GM18498 (cell line): ENCODE measurements around the gene THBS2.
"Not testable (repeated sequence)": the region's sequence is repeated elsewhere in the genome, so short reads cannot be mapped to it uniquely, and the experiment has no call there.

Source experiments
- ATAC-seq: cut with Tn5 transposase; IDR thresholded peaks from one replicate; pipeline ENCODE4 v1.9.1; 2021; ENCODE audit warnings: mild to moderate bottlenecking, moderate library complexity; ENCODE audit not compliant: unreplicated experiment

Gene THBS2

DNA sequence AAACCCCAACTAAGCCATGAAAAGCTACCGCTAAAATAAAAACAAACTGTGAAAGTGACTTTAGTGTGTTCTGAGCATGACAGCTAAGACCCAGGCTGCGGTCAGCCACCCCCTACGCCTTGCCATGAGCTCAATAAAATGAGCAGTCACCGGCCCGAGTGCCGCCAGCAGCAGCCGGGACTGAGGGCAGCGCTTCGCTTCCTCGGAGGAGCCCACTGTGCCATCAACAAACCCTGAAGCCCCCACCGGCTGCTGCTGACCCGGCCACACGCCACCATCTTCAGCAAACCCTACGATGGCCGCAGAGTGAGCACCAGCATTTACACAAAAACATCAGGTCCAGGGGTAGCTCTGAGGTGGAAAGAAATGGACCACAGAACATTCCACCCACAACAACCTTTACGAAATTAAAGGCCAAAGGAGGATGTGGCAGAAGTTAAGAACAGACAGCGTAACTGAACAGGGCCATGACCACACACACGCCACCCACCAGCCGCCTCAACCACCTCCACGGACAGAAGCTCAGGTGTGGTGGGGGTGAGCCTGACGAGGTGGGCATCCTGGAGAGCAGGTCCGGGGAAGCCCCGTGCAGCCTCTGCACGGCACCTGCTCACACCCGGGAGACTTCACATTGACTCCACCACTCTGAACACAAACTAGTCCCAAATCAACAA lies 67.0 kb downstream of the THBS2 start:
- ATAC-seq: no peak

DNA sequence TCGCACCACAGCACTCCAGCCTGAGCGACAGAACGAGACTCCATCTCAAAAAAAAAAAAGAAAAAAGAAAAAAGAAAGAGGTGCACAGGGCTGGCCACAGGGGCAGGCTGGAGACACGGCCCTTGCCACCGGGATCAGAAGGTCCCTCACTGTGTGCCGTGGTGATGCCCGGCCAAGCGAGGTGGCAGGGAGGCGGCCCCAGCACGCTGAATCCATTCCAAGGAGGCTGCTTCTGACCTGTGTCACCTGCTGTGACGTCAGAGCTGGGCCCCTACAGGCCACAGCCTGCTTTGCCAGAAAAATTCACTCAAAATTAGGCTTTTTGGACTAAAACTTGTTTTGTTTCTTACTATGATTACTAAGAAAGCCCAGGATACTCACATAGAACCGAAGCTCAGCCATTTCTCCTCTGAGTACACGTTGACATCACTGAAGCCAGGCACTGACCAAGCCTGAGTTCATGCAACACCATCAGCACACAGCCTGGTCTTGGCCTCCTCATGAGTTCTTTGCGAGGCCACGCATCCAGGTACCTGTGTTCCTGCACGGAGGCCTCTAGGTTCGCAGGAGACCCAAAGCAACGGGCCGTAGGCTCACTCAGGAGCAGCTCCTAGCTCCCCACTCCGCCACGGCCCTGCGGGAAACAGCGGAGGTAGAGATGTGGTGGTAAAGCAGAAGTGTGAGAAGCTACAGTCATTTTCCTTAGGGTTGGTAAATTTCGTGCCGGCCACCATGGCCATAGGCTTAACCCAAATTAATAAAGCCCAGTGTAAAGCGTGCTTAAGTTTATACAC lies 67.8 kb downstream of the THBS2 start:
- ATAC-seq: no peak

DNA sequence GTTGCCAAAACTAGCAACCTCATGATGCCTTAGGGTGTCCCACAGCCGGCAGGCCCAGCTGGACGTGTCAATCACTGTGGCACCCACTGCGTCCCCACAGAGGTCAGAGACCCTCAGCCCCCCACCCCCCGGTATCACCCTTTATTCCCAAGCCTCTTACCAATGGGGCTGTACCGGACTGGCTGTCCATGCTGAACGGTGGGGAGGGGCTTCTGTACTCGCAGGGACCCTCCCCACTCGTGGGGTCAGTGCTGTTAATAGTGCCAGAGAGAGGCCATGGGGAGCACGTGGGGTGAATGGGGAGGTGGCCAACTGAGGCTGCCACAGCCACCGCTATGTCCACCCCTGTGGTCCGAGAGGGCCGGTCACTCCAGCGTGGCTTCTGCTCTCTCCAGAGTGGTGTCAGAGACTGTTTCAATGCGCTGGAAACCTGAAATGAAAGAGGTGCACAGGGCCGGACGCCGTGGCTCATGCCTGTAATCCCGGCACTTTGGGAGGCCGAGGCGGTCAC lies 68.6 kb downstream of the THBS2 start:
- no peak for ATAC-seq

DNA sequence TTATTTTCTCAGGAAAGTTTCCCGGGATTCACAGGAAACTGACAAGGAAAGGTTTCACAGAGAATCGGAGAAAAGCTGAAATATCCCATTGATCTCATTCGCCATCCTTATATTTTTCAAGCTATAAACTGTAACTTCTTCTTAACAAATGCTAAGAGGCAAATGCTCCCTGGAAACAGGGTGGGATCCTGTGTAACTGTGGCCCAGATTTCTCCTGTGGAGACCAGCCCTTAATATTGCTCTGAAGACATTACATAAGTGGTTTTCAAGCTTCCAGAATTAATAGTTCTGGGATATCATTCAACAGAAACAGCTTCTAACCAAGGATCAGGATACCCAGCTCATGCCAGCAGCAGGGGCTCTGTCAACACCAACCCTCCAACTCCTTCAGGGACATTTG lies 69.2 kb downstream of the THBS2 start:
- no peak for ATAC-seq

DNA sequence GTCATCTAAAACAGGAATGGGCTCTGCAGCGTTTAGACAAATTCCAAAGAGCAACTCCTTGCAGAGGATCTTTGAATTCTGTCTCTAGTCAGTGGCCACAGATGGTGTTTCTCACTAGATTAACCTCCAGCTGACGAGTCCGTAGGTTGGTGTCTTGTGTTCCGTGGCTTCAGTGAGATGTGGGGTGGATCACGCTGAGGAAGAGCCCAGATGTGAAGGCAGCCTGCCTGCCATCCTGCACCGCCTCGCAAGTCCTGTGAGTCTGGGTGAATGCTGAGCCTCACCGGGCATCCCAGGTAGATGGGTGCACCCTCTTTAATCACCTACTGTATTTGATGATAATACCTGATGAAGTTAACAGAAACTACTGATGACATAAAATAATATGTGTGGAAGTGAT lies 70.4 kb downstream of the THBS2 start:
- ATAC-seq: no peak

DNA sequence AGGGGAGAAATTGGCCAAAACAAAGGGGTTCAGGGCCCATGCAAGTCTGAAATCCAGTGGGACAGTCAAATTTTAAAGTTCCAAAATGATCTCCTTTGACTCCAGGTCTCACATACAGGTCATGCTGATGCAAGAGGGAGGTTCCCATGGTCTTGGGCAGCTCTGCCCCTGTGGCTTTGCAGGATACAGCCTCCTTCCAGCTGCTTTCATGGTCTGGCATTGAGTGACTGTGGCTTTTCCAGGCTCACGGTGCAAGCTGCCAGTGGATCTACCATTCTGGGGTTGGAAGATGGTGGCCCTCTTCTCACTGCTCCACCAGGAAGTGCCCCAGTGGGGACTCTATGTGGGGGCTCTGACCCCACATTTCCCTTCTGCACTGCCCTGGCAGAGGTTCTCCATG lies 73.8 kb downstream of the THBS2 start:
- not testable (repeated sequence) for ATAC-seq

DNA sequence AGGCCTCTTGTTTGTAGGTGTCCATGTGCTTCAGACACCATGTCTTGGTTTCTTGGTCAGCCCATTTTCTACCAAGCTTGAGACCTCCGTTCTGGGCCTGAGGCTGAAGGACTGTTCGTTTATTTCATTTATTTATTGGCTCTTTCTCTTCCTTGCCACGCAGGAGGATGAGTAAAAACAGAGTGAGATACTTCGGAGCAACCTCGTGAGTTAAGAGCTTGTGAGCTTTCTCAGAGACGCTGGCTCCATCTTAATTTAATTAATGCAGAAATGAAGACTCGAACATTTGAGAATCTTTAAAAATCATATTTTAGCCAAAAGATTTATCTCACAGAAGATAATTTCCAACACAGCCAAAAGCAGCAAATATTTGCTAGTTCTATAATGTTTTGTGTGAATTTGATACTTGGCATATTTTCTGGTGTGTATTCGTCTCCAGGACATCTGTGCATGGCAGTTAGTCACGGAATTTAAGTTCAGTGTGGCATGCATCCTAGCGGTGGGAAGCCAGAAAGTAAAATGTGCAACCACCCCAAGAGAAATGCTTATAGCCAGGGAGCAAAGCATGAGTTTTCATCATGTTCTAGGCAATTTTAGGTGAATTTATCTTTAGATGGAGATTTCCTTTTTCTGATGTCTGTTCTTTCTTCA lies 76.0 kb downstream of the THBS2 start:
- no peak for ATAC-seq

DNA sequence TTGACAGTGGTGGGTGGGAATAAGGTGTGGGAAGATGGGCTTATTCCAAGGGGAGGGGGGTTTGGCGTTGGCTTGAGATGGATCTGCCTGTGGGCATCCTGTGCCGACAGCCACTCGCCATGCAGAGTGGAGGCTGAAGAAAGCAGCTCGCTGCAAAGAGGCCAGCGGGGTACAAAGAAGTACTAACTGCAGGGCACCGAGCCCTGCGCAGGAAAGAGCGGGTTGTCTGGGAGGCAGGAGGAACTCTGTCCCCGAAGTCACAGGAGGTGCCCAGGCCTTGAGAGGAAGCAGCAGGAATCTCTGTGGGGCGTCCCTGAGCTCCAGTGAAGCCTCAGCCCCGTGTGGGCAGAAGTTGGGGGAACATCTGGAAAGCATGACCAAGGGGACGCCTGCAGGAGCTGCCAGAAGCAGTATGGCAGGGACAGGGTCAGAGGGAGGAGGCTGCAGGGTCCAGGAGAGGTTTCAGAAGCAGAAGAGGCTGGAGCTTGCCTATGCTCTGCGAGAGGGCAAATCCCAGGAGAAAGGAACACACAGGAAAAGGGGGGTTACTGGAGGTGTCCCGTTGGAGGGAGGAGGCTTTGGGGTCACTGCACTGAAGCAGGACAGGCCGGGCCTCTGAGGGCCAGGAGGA lies 77.2 kb downstream of the THBS2 start:
- no peak for ATAC-seq

DNA sequence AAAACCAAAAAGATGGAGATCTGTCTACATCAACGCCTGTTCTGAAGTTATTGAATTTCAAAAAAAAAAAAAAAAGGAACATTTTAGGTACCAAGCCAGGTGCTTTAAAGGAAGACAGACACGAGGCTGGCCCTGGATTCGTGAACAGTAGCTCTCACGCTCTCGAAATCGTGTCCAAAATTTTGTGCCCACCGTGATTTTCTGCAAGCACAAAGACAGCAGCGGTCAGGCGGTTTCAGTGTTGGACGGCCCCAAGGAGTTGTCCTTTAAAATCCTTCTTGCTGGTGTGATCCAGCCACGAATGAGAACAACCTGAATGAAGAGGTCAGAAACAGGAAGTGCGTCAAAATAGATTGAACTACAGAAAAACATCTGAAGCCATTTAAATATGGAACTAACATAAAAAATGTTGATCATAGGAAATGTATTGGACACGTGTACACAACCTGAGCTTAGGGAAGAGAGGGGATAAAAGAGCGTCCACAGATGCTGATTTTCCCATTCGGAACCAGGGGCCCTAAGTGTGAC lies 78.2 kb downstream of the THBS2 start:
- ATAC-seq: no peak

DNA sequence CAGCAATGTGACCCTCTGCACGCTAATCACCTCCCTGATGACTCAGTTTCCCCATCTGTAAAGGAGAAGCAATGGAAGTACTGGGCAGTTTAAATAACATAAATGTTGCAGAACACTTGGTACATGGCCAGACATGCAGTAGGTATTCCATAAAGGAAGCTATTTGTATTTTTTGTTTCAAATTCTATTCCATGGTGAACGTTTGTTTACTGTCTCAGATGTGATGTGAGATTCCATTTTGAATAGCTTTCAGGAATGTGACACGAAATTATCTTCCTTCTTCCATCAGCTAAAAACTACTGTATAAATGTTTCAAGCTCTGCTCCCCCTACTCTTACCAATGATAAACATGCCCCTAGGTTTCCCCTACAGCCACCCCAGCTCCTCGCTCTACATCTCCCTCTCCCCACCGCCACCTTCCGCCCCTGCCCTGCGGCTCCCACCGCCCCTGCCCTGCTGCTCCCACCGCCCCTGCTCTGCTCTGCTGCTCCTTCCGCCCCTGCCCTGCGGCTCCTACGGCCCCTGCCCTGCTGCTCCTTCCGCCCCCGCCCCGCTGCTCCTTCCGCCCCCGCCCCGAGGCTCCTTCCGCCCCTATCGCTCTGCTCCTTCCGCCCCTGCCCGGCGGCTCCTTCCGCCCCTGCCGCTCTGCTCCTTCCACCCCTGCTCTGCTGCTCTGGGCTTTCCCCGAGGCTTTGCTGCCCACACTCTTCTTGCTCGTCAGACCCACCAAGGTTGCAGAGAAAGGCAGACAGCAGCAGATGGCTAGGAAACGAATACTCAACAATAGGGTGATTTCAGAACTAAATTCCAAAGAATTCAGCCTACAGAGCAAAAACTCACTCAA lies 78.9 kb downstream of the THBS2 start:
- no peak for ATAC-seq

DNA sequence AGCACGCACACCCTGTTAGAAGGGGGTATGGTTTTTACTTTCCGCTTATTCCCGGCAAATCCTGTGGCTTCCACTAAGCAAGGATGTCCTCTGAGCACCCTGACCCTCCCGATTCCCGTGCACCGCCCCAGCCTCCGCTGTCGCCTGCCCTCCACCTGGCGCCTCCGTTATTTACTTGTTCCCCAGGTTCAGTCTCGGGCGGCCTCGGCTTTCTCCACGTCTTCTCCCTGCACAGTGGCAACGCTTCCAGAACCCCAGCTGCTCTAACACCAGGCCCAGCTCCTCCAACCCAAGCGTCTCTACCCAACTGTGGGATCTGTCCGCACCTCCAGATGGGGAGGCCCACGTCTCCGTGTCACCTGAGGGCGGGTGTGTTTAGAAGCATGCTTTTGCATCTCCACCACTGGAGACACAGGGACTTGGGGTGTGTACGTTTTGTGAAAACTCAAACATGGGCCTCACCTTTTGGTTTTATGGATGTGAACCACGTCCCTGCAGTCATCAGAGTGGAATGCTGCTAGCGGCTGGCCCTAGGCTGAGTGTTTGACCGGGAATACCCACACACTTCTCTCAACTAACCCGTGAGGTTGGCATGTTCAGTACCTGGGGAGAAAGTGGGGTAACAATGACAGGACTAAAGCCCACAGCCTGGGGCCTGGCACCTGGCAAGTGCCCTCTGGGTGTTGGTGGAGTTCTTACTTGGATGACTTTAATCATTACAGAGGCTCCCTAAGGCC lies 79.9 kb downstream of the THBS2 start:
- ATAC-seq: no peak

DNA sequence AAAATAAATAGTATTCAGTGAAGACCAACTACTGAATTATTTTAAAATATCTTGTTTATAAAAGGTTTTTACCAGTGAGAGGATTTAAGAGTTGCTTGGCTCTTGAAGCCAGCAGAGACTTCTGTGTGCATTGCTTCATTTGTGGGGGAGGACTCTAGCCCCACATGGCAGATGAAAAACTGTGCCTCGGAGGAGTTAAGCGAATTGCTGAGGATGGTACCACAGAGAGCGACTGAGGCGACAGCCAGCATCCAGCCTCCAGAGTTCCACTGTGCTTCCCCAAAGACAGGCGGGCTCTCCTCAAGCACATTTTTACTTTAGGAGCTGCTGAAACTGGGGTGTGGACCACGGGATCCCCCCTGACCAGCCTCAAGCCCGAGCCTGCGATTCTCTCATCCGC lies 80.7 kb downstream of the THBS2 start:
- ATAC-seq: no peak

DNA sequence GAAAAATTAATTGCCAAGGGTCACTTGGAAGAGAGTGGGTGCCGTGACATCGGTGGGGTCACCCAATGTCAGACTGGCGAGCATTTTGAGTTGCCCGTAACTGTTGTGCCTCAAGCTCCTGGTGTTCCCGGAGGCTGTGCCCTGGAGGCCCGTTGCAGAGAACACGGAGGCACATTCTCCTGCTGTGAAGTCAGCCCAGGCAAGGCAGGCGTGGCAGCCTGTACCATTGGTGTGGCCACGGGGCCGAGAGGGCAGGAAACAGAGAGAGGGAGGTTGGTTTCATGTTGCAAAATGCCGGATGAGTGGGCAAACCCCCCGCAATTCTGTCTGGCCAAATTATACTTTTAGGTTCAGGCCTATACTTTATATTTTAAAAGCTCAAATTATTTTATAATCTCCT lies 81.2 kb downstream of the THBS2 start:
- no peak for ATAC-seq

DNA sequence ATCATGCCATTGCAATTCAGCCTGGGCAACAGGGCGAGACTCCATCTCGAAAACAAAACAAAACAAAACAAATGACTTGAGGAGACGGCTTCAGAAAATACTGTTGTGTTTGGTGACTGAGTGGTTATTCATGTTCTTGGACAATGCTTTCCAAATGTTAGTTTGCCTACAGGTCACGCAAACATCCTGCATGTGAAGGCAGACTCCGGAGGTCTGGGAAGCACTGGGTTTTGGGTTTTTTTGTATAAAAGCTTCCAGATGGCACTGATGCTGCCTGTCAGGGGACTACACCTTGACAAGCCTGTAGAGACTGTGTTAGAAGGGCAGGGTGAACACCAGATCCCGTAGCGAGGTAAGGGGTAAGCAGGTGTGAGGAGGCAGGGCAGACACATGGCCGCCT lies 81.7 kb downstream of the THBS2 start:
- ATAC-seq: no peak

DNA sequence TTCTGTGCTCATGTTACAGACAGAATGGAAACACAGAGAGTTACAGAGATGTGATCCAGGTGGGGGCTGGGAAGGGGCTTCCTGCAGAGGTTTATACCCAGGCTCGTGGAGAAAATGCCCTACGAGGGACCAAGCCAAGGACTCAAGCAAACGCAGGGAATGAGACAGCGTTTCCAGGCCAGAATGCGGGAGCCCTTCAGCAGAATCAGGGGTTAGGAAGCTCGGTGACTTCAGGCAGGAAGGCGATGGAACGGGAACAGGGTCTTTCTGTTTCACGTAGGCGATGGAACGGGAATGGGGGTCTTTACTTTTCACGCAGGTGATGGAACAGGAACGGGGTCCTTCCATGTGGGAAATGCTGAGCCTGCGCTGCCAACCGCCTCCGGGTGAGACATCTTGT lies 82.6 kb downstream of the THBS2 start:
- ATAC-seq: no peak

DNA sequence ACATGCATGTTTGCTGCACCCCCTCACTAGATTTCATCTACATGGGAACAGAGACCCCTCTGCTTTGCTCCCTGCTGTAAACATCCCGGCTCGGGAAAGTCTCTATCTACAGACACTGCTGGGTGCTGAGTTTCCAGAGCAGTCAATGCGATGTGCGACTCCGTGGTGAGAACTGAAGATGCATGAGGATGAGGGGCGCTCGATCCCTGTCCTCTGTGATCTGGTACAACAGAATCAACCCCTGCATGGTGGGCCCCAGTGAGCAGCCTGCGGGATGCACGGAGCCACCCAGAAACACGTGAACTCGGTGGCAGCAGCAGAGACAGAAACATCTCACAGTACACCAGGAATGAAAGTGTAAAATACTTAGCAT lies 83.1 kb downstream of the THBS2 start:
- no peak for ATAC-seq

DNA sequence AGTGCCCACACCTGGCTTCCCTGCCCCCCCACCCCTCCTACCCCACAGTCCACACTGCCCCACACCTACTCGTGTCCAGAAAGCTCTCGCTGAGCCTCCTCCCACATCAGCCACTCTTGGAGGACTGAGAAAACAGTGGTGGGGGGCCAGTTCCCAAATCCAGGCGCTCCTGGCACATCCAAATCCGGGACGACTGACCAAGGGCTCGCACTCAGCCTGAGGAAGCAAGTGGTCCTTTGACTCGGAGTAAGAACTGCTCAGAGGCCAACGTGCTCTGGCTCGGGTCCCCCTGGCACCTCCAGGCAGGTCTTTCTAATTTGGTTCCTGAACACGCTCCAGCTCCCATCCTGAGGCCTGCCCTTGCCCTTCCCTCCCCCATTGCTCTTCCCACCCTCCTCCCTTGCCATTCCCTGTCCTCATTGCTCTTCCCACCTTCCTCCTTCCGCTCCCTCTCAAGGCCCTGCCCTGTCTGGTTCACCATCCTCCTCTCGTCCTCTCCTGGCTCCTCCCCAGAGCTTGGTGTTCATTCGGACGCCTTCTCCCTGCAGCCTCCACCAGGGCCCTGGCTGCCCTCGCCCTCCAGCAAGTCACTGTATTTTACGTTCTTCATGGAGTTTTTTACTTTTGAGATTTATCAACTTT lies 83.6 kb downstream of the THBS2 start:
- no peak for ATAC-seq

DNA sequence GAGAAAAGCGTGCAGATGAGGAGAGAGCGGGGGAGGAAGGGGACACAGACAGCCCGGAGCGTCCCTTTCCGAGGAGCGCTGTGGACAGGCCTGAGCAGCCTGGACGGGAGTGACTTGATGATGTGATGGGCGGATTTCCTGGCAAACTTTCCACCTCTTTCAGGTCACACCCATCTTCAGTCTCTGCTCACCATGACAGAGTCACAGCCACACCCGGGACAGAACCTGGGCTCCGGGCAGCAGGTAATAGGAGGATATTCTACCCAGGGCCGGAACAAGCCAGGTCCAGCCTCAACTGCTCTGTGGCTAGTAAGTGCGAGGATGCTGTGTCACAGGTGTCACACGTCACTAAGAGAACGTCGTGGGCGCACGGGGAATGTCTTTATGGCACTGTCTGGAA lies 84.3 kb downstream of the THBS2 start:
- ATAC-seq: no peak

DNA sequence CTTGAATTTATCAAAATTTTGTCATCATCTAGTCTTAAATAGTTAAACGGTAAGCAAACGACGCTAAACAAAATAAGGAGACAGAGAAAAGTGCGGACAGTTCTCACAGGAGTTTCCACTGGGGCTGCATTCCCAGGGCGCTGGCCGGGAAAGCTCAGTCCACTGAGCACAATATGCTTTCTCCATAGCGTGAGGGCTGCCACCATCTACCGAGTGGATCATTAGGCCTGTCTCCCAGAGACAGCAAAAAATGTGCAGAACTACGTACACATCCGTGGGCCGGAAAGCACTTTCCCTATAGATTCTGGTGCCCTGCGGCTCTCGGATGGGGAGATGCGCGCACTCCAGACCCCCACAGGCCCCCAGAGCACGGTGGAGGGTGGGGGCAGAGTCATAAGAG lies 84.9 kb downstream of the THBS2 start:
- ATAC-seq: no peak
